Epithelial cell of esophagus (primary cell): ENCODE results near the gene OR4M1.
"Not testable (repeated sequence)": the region's sequence is repeated elsewhere in the genome, so short reads cannot be mapped to it uniquely, and the experiment has no call there.

Experiments
- DNase-seq: peaks from one replicate; pipeline ENCODE4 v3.0.0; 2010; ENCODE audit warnings: low read depth
- H3K4me3 ChIP-seq: 2 replicates; pipeline ENCODE4 v1.5.1; 2011; ENCODE audit warnings: mild to moderate bottlenecking, low read length, control low read depth
- CTCF ChIP-seq: IDR thresholded peaks from 2 replicates; pipeline ENCODE4 v1.5.1; 2011; ENCODE audit warnings: low read depth, mild to moderate bottlenecking, low read length, control low read depth, inconsistent platforms; ENCODE audit not compliant: insufficient read depth; ENCODE audit errors: missing control alignments

Gene OR4M1

GRCh38 chr14:19775587-19775986 is 2.3 kb downstream of the OR4M1 start:
- TF ChIP-seq CTCF: no peak
- no peak for DNase-seq
- no peak overlapping the region for H3K4me3 ChIP-seq

DNA sequence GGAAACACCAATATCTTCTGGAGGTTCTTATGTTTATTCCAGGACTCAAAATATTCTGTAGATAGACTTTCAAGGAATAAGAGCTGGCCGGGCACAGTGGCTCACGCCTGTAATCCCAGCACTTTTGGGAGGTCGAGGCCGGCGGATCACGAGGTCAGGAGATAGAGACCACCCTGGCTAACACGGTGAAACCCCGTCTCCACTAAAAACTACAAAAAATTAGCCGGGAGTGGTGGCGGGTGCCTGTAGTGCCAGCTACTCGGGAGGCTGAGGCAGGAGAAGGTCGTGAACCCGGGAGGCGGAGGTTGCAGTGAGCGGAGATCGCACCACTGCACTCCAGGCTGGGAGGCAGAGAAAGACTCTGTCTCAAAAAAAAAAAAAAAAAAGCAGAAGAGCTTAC is 12.5 kb downstream of the OR4M1 start:
- H3K4me3 ChIP-seq, DNase-seq: not testable (repeated sequence)

GRCh38 chr14:19787318-19787717 is 14.0 kb downstream of the OR4M1 start:
- DNase-seq, H3K4me3 ChIP-seq: not testable (repeated sequence)

DNA sequence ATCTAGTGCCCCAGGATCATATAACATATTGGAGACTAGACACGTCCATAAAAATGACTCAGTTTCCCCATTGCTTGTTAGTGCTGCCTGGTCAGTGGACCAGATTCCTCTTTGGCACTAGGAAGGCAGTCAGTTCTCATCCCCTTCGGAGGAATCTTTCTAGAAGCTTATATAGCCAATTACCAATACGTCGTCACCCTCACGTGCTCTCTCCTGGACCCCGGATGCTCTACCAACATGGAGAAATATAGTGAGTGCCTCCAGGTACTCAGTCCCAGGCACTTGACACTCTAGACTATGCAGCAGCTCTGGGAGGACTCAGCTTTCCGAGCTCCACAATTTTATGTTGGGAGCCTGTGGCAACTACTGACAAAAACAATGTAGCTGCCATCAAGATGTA is 14.8 kb downstream of the OR4M1 start:
- not testable (repeated sequence) for H3K4me3 ChIP-seq, DNase-seq

GRCh38 chr14:19796520-19797108 is 23.3 kb downstream of the OR4M1 start:
- not testable (repeated sequence) for H3K4me3 ChIP-seq, DNase-seq

- DNase-seq: no peak
- no peak overlapping the region for H3K4me3 ChIP-seq
- no peak for TF ChIP-seq CTCF
Observed at GRCh38 chr14:19799880-19800279, 26.6 kb downstream of the OR4M1 start.

GRCh38 chr14:19800282-19801117 is 27.2 kb downstream of the OR4M1 start:
- H3K4me3 ChIP-seq: no peak overlapping the region
- no peak for TF ChIP-seq CTCF
- no peak for DNase-seq

- no peak for TF ChIP-seq CTCF
- no peak overlapping the region for H3K4me3 ChIP-seq
- no peak for DNase-seq
Observed at GRCh38 chr14:19801118-19801464, 27.8 kb downstream of the OR4M1 start.

DNA sequence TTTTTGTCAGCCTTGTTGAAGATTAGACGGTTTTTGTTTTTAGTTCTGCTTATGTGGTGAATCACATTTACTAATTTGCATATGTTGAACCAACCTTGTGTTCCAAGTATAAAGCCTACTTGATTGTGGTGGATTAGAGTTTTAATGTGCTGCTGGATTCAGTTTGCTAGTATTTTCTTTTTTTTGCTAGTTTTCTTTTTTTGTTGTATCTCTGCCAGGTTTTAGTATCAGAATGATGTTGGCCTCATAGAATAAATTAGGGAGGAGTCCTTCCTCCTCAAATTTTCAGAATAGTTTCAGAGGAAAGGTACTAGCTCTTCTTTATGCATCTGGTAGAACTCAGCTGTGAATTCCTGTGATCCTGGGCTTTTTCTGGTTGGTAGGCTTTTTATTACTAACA is 30.2 kb downstream of the OR4M1 start, which contains the start of gene OR4N2:
TSS of gene OR4N2 (plus strand) at position 301 of the 400 bp plus-strand sequence. CDS start 23,679 bp downstream, outside the sequence.
- not testable (repeated sequence) for DNase-seq, H3K4me3 ChIP-seq

- not testable (repeated sequence) for H3K4me3 ChIP-seq, DNase-seq
Observed at GRCh38 chr14:19813171-19813920, 40.0 kb downstream of the OR4M1 start.

DNA sequence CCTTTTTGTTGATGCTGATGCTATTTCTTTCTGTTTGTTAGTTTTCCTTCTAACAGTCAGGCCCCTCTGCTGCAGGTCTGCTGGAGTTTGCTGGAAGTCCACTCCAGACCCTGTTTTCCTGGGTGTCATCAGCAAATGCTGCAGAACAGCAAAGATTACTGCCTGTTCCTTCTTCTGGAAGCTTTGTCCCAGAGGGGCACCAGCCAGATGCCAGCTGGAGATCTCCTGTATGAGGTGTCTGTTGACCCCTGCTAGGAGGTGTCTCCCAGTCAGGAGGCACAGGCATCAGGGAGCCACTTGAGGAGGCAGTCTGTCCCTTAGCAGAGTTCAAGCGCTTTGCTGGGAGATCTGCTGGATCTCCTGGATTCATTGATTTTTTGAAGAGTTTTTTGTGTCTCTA is 46.6 kb downstream of the OR4M1 start:
- not testable (repeated sequence) for DNase-seq, H3K4me3 ChIP-seq

- not testable (repeated sequence) for DNase-seq, H3K4me3 ChIP-seq
Observed at GRCh38 chr14:19821016-19821415, 47.7 kb downstream of the OR4M1 start.
